Measurements from ENCODE around the gene HTR2A. TPM values are rescaled to one million over a fixed set of nuclear protein-coding genes. Genes with fewer than 3 reads are reported as not detected.

HTR2A gene
- total RNA-seq, 1 experiment from 2014 or later = not detected

DNA sequence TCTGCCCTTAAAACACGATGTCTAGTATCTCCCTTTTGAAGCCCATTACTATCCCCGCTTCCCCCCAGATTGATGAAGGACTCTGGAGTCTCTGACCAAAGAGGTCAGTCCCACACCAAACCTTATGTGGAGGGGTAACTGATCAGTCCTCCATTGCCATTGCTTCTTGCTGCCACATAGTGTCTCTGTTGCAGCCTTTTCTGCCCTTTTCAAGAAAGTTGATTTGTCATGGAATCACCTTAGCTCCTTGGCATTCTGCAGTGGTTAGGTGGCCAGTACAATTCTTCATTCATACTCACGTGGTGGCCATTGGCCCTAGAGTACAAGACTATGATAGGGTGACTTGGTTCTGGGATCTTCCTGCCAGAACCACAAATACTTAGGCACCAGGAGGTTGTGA lies 8.4 kb upstream of the HTR2A start (continued):
- TF ChIP-seq, protein P1, sequence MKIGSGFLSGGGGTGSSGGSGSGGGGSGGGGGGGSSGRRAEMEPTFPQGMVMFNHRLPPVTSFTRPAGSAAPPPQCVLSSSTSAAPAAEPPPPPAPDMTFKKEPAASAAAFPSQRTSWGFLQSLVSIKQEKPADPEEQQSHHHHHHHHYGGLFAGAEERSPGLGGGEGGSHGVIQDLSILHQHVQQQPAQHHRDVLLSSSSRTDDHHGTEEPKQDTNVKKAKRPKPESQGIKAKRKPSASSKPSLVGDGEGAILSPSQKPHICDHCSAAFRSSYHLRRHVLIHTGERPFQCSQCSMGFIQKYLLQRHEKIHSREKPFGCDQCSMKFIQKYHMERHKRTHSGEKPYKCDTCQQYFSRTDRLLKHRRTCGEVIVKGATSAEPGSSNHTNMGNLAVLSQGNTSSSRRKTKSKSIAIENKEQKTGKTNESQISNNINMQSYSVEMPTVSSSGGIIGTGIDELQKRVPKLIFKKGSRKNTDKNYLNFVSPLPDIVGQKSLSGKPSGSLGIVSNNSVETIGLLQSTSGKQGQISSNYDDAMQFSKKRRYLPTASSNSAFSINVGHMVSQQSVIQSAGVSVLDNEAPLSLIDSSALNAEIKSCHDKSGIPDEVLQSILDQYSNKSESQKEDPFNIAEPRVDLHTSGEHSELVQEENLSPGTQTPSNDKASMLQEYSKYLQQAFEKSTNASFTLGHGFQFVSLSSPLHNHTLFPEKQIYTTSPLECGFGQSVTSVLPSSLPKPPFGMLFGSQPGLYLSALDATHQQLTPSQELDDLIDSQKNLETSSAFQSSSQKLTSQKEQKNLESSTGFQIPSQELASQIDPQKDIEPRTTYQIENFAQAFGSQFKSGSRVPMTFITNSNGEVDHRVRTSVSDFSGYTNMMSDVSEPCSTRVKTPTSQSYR (CRISPR knock-in tag; IDR thresholded peaks at IDR 0.05) = no peak
- TF ChIP-seq GABPB1 (CRISPR knock-in tag; IDR thresholded peaks at IDR 0.05) = no peak

DNA sequence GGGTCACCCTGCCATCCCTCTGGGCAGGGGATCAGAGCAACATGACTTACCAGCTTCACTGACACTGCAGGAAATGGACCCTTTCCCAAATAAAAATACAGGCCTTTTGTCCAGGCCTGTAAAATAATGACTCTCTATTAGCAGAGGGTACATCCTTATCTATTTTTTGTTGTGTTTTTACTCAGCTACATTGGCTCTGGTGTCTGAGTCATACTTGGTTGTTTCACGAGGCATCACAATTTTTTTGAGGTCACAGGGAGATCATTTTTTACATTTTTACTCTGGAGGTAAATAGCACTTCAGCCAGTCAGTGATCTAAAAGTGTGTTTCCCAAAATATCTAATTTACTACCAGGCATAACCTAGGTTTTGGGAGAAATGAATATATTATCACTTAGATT lies 6.9 kb upstream of the HTR2A start:
- TF ChIP-seq, protein P2, sequence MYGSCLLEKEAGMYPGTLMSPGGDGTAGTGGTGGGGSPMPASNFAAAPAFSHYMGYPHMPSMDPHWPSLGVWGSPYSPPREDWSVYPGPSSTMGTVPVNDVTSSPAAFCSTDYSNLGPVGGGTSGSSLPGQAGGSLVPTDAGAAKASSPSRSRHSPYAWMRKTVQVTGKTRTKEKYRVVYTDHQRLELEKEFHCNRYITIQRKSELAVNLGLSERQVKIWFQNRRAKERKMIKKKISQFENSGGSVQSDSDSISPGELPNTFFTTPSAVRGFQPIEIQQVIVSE (CRISPR knock-in tag; IDR thresholded peaks at IDR 0.05; ENCODE audit: borderline replicate concordance) = no peak
- TF ChIP-seq, protein P1 (CRISPR knock-in tag; IDR thresholded peaks at IDR 0.05) = no peak
- TF ChIP-seq JUN (CRISPR knock-in tag; IDR thresholded peaks at IDR 0.05) (no peak), MYBL2 (CRISPR knock-in tag; IDR thresholded peaks at IDR 0.05) (no peak)
- Mint-ChIP-seq H3K36me3 (no peaks in the 10 kb centered on the region), H3K27me3 (ENCODE audit: low read depth) (no peaks in the 10 kb centered on the region), H3K27ac (no peak overlapping the region), H3K4me1 (no peaks in the 10 kb centered on the region), H3K4me3 (no peak overlapping the region), H3K9me3 (no peaks in the 10 kb centered on the region)
- DNase-seq (ENCODE audit: low spot score) = no peak
- ATAC-seq = no peak
- CTCF ChIA-PET = interaction anchor here (1.1 to 2.6 kb wide), 2 partner anchors 10 to 59 kb away, joined by 3 to 14 read pairs; no protein-coding TSS in a partner anchor
- POLR2A ChIA-PET = no interaction called here

DNA sequence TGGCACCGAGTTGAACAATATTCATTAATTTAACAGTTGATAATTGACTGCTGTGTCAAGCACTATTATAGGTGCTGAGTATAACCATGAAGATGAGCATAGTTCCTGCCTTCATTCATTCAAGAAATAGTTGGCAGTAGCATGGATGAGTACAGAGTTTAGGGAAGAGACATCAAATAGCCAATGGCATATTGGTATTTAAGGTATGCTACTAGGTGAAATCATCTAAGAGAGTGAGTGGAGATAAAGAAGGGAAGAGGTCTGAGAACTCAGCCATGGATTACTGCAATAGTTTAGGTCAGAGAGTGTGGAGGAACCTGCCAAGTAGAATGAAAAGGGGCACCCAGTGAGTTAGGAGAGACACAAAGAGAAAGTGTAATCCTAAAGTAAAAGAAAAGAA lies 4.9 kb upstream of the HTR2A start:
- Mint-ChIP-seq H3K9me3 (no peaks in the 10 kb centered on the region), H3K36me3 (no peaks in the 10 kb centered on the region), H3K27me3 (ENCODE audit: low read depth) (no peaks in the 10 kb centered on the region; the same call in 1 of the 2 replicates), H3K4me1 (peaks cover 4% of the 10 kb centered on the region), H3K4me3 (no peak overlapping the region), H3K27ac (no peak overlapping the region)
- no peak for DNase-seq (ENCODE audit: low spot score)
- ATAC-seq = no peak
- CTCF ChIA-PET = interaction anchor here (2.6 kb wide), 1 partner anchor 8 kb away, joined by 14 read pairs; no protein-coding TSS in a partner anchor
- POLR2A ChIA-PET = no interaction called here
- TF ChIP-seq, protein P3, sequence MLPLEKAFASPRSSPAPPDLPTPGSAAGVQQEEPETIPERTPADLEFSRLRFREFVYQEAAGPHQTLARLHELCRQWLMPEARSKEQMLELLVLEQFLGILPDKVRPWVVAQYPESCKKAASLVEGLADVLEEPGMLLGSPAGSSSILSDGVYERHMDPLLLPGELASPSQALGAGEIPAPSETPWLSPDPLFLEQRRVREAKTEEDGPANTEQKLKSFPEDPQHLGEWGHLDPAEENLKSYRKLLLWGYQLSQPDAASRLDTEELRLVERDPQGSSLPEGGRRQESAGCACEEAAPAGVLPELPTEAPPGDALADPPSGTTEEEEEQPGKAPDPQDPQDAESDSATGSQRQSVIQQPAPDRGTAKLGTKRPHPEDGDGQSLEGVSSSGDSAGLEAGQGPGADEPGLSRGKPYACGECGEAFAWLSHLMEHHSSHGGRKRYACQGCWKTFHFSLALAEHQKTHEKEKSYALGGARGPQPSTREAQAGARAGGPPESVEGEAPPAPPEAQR (CRISPR knock-in tag; IDR thresholded peaks at IDR 0.05) = no peak
- TF ChIP-seq, protein P4, sequence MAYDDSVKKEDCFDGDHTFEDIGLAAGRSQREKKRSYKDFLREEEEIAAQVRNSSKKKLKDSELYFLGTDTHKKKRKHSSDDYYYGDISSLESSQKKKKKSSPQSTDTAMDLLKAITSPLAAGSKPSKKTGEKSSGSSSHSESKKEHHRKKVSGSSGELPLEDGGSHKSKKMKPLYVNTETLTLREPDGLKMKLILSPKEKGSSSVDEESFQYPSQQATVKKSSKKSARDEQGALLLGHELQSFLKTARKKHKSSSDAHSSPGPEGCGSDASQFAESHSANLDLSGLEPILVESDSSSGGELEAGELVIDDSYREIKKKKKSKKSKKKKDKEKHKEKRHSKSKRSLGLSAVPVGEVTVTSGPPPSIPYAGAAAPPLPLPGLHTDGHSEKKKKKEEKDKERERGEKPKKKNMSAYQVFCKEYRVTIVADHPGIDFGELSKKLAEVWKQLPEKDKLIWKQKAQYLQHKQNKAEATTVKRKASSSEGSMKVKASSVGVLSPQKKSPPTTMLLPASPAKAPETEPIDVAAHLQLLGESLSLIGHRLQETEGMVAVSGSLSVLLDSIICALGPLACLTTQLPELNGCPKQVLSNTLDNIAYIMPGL (CRISPR knock-in tag; IDR thresholded peaks at IDR 0.05) = no peak
- TF ChIP-seq, protein P5, sequence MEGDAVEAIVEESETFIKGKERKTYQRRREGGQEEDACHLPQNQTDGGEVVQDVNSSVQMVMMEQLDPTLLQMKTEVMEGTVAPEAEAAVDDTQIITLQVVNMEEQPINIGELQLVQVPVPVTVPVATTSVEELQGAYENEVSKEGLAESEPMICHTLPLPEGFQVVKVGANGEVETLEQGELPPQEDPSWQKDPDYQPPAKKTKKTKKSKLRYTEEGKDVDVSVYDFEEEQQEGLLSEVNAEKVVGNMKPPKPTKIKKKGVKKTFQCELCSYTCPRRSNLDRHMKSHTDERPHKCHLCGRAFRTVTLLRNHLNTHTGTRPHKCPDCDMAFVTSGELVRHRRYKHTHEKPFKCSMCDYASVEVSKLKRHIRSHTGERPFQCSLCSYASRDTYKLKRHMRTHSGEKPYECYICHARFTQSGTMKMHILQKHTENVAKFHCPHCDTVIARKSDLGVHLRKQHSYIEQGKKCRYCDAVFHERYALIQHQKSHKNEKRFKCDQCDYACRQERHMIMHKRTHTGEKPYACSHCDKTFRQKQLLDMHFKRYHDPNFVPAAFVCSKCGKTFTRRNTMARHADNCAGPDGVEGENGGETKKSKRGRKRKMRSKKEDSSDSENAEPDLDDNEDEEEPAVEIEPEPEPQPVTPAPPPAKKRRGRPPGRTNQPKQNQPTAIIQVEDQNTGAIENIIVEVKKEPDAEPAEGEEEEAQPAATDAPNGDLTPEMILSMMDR (IDR thresholded peaks at IDR 0.05) = no peak
- TF ChIP-seq KAT7 (CRISPR knock-in tag; IDR thresholded peaks at IDR 0.05; ENCODE audit: borderline replicate concordance) = no peak
- TF ChIP-seq FOXJ3 (CRISPR knock-in tag; IDR thresholded peaks at IDR 0.05; ENCODE audit: borderline replicate concordance) = no peak
- no peak for TF ChIP-seq IRF2 (CRISPR knock-in tag; IDR thresholded peaks at IDR 0.05; ENCODE audit: borderline replicate concordance, low read depth)
- TF ChIP-seq TEAD1 (CRISPR knock-in tag; IDR thresholded peaks at IDR 0.05) = no peak
- TF ChIP-seq, protein P6, sequence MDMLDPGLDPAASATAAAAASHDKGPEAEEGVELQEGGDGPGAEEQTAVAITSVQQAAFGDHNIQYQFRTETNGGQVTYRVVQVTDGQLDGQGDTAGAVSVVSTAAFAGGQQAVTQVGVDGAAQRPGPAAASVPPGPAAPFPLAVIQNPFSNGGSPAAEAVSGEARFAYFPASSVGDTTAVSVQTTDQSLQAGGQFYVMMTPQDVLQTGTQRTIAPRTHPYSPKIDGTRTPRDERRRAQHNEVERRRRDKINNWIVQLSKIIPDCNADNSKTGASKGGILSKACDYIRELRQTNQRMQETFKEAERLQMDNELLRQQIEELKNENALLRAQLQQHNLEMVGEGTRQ (CRISPR knock-in tag; IDR thresholded peaks at IDR 0.05) = no peak
- TF ChIP-seq, protein P7, sequence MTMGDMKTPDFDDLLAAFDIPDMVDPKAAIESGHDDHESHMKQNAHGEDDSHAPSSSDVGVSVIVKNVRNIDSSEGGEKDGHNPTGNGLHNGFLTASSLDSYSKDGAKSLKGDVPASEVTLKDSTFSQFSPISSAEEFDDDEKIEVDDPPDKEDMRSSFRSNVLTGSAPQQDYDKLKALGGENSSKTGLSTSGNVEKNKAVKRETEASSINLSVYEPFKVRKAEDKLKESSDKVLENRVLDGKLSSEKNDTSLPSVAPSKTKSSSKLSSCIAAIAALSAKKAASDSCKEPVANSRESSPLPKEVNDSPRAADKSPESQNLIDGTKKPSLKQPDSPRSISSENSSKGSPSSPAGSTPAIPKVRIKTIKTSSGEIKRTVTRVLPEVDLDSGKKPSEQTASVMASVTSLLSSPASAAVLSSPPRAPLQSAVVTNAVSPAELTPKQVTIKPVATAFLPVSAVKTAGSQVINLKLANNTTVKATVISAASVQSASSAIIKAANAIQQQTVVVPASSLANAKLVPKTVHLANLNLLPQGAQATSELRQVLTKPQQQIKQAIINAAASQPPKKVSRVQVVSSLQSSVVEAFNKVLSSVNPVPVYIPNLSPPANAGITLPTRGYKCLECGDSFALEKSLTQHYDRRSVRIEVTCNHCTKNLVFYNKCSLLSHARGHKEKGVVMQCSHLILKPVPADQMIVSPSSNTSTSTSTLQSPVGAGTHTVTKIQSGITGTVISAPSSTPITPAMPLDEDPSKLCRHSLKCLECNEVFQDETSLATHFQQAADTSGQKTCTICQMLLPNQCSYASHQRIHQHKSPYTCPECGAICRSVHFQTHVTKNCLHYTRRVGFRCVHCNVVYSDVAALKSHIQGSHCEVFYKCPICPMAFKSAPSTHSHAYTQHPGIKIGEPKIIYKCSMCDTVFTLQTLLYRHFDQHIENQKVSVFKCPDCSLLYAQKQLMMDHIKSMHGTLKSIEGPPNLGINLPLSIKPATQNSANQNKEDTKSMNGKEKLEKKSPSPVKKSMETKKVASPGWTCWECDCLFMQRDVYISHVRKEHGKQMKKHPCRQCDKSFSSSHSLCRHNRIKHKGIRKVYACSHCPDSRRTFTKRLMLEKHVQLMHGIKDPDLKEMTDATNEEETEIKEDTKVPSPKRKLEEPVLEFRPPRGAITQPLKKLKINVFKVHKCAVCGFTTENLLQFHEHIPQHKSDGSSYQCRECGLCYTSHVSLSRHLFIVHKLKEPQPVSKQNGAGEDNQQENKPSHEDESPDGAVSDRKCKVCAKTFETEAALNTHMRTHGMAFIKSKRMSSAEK (CRISPR knock-in tag; IDR thresholded peaks at IDR 0.05; ENCODE audit: borderline replicate concordance) = no peak
- no peak for TF ChIP-seq MXD4 (CRISPR knock-in tag; IDR thresholded peaks at IDR 0.05; ENCODE audit: borderline replicate concordance)
- TF ChIP-seq NFE2L1 (CRISPR knock-in tag; IDR thresholded peaks at IDR 0.05) = no peak

All from WTC11 (cell line).